ENCODE results near the gene GLG1. TPM values are rescaled to one million over a fixed set of nuclear protein-coding genes. Genes with fewer than 3 reads are reported as not detected.

The GLG1 gene
- total RNA-seq, 1 experiment from 2014 or later = 117 TPM

GRCh38 chr16:74596586-74596985 lies 10.3 kb downstream of the GLG1 start:
- no peaks in the 10 kb centered on the region for H3K9me2 ChIP-seq (ENCODE audit: insufficient read depth)
- no peaks in the 10 kb centered on the region for H3K36me3 ChIP-seq (ENCODE audit: low read depth)
- H3K27ac ChIP-seq = no peak overlapping the region
- ChIA-PET POLR2A (ENCODE audit: unreplicated experiment) (interaction anchor here (0.8 kb wide), 1 partner anchor 9 kb away, joined by 5 read pairs; no protein-coding TSS in a partner anchor), CTCF (no interaction called here)
- intact Hi-C loops (cut with micrococcal nuclease; ENCODE audit: unreplicated experiment) = no loop called here
- H3K9me3 ChIP-seq (ENCODE audit: insufficient read depth, low read depth) = no peaks in the 10 kb centered on the region
- no peak overlapping the region for H2AFZ ChIP-seq
- peaks cover 8% of the 10 kb centered on the region for H4K20me1 ChIP-seq (ENCODE audit: insufficient read depth)
- H3K79me2 ChIP-seq (ENCODE audit: low read depth) = peaks cover 90% of the 10 kb centered on the region
- TF ChIP-seq EZH2 (IDR thresholded peaks at IDR 0.05; ENCODE audit: low read depth) (no peak), CTCF (conservative IDR thresholded peaks at IDR 0.05) (no peak)
- H3K27me3 ChIP-seq (ENCODE audit: insufficient read depth, low read depth) = no peaks in the 10 kb centered on the region
- BruUV-seq (replicated peaks) = no TSS peak
- DNase-seq = no peak
- H3F3A ChIP-seq (ENCODE audit: insufficient read depth, low read depth) = peaks cover 8% of the 10 kb centered on the region; the same call in 1 of the 2 replicates
- H3K4me1 ChIP-seq (replicated peaks; ENCODE audit: insufficient read depth) = peaks cover 20% of the 10 kb centered on the region
- H3K4me2 ChIP-seq = no peak overlapping the region
- no peak overlapping the region for H3K4me3 ChIP-seq

- no peaks in the 10 kb centered on the region; the same call in 1 of the 2 replicates for H3F3A ChIP-seq (ENCODE audit: insufficient read depth, low read depth)
- ChIA-PET POLR2A (ENCODE audit: unreplicated experiment) (no interaction called here), CTCF (interaction anchor here (0.6 kb wide), 1 partner anchor 410 kb away, joined by 4 read pairs; no protein-coding TSS in a partner anchor)
- no peak overlapping the region for H3K4me2 ChIP-seq
- no peak overlapping the region for H3K27ac ChIP-seq
- BruUV-seq (replicated peaks) = no TSS peak
- peaks cover 79% of the 10 kb centered on the region for H3K79me2 ChIP-seq (ENCODE audit: low read depth)
- TF ChIP-seq EZH2 (IDR thresholded peaks at IDR 0.05; ENCODE audit: low read depth) (no peak), CTCF (conservative IDR thresholded peaks at IDR 0.05) (no peak)
- no peaks in the 10 kb centered on the region for H3K9me3 ChIP-seq (ENCODE audit: insufficient read depth, low read depth)
- DNase-seq = no peak
- H3K27me3 ChIP-seq (ENCODE audit: insufficient read depth, low read depth) = no peaks in the 10 kb centered on the region
- H3K4me1 ChIP-seq (replicated peaks; ENCODE audit: insufficient read depth) = peaks cover 10% of the 10 kb centered on the region
- H3K36me3 ChIP-seq (ENCODE audit: low read depth) = no peaks in the 10 kb centered on the region
- H3K9me2 ChIP-seq (ENCODE audit: insufficient read depth) = no peaks in the 10 kb centered on the region
- no peak overlapping the region for H3K4me3 ChIP-seq
- H2AFZ ChIP-seq = no peak overlapping the region
- H4K20me1 ChIP-seq (ENCODE audit: insufficient read depth) = no peaks in the 10 kb centered on the region; the same call in none of the 2 replicates
- intact Hi-C loops (cut with micrococcal nuclease; ENCODE audit: unreplicated experiment) = no loop called here
These were observed 14.1 kb downstream of the GLG1 start for GRCh38 chr16:74592847-74593246.

GRCh38 chr16:74591876-74592650 lies 14.9 kb downstream of the GLG1 start:
- no peak overlapping the region for H3K4me2 ChIP-seq
- no peak for DNase-seq
- H3K79me2 ChIP-seq (ENCODE audit: low read depth) = peaks cover 84% of the 10 kb centered on the region
- intact Hi-C loops (cut with micrococcal nuclease; ENCODE audit: unreplicated experiment) = no loop called here
- ChIA-PET POLR2A (ENCODE audit: unreplicated experiment) (interaction anchor here (0.6 kb wide), 1 partner anchor 25 kb away, joined by 10 read pairs; no protein-coding TSS in a partner anchor), CTCF (no interaction called here)
- BruUV-seq (replicated peaks) = no TSS peak
- no peaks in the 10 kb centered on the region; the same call in none of the 2 replicates for H4K20me1 ChIP-seq (ENCODE audit: insufficient read depth)
- no peak overlapping the region for H3K27ac ChIP-seq
- H3K9me3 ChIP-seq (ENCODE audit: insufficient read depth, low read depth) = no peaks in the 10 kb centered on the region
- H3K36me3 ChIP-seq (ENCODE audit: low read depth) = no peaks in the 10 kb centered on the region
- H3F3A ChIP-seq (ENCODE audit: insufficient read depth, low read depth) = no peaks in the 10 kb centered on the region; the same call in 1 of the 2 replicates
- TF ChIP-seq EZH2 (IDR thresholded peaks at IDR 0.05; ENCODE audit: low read depth) (no peak), CTCF (conservative IDR thresholded peaks at IDR 0.05) (no peak)
- H3K4me1 ChIP-seq (replicated peaks; ENCODE audit: insufficient read depth) = peaks cover 10% of the 10 kb centered on the region
- no peak overlapping the region for H3K4me3 ChIP-seq
- no peaks in the 10 kb centered on the region for H3K9me2 ChIP-seq (ENCODE audit: insufficient read depth)
- H3K27me3 ChIP-seq (ENCODE audit: insufficient read depth, low read depth) = no peaks in the 10 kb centered on the region
- H2AFZ ChIP-seq = no peak overlapping the region

All from PC-9 (cell line).